HG03469 (cell line): ENCODE measurements around the gene VWA5B1.

ENCODE experiments used
- ATAC-seq: cut with Tn5 transposase; IDR thresholded peaks from one replicate; pipeline ENCODE4 v1.9.1; 2021; ENCODE audit warnings: mild to moderate bottlenecking, moderate library complexity, moderate number of reproducible peaks; ENCODE audit not compliant: unreplicated experiment

VWA5B1 gene

DNA sequence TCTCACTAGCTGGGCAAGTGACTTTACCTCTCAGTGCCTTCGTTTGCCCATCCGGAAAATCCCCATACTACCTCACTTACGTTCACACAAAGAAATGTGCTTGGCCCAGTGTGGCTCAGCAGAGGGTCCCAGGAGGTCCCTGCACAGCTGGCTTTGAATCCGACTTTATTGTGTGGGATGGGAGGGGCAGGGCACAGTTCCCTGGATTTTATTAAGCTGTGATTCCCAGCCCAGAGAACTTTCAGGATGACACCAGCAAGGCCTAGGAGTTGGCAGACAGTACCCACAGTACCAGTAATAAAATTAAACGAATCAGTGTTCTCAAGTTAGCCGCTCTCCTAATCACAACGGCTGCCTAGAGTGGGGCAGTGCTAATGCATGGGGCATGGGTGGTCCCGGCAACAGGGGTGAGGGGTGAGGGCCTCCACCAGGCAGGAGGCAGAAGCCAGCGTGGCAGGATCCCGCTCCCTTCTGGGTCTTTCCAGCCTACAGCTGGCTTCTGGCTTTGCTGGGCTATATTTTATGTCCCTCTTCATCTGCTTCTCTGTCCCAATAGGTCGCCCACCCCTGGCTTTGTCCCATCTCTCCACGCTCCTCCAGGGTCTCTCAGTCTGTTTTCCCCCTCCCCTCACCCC, 74.9 kb downstream of the VWA5B1 start:
- no peak for ATAC-seq

DNA sequence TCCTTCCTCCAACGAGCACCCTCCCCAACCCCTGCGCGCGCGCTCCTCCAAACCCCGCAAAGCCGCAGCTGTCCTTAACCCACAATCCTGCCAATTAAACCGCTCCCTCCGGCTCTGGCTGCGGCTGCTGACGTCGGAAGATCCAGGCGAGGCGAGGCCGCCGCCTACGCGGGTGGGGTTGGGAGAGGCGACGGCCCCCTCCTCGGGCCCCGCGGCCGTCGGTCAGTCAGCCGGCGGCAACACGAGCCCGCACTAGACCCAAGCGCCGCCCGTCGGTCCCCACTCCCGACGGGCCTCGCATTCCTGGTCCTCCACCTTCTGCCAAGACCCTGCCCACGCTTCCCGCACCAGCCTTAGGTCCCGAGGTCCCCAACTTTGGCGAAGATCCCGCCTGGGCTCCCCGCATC, 75.4 kb downstream of the VWA5B1 start:
- no peak for ATAC-seq

DNA sequence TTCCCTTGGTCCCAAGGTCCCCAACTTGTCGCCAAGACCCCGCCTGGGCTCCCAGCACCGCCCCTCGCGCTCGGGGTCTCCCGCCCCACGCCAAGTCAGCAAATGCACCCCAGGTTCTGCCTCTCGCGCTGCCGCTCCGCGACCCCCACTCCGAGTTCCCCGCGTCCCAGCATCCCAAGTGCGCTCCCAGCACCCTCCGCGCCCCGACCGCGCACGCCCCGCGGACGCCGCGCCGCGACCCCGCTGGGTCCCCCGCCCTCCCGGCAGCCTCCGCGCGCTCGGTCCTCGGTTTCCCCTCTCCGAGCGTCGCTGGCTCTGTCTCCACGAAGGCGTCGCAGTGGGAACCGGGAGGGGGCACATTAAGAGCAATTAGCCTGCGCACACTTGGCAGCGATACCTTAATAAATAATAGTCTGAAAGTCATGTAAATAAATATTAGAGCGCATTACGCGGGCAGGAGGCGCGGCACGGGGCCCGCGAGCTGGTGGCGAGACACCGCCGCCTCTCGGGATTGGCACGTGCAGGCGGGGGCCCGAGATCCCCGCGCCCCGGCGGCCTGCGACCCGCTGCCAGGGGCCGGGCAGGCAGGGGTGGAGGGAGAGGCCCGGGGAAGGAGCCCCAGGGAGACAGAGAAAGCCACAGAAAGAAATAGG, 75.9 kb downstream of the VWA5B1 start:
- no peak for ATAC-seq

DNA sequence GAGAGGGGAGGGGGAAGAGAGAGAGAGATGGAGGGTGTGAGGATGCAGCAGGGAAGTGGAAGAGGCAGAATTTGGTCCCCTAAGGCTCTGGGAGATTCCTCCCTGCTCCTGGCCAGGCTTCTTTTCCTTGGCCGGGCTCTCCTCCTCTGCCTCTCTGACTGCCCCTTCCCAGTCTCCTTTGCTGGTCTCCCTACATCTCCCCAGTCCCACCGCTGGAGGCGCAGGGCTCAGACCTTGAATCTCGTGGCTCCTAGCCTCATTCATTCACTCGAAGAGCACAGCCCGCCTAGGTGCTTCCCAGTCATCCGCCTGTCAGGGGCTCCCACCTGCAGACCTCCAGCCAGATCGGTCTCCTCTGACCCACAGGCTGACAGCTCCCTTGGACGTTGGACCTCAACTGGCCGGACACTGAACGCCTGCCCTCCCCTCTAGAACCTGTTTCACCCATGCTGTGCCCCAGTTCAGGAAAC, 76.5 kb downstream of the VWA5B1 start:
- ATAC-seq, result no peak

DNA sequence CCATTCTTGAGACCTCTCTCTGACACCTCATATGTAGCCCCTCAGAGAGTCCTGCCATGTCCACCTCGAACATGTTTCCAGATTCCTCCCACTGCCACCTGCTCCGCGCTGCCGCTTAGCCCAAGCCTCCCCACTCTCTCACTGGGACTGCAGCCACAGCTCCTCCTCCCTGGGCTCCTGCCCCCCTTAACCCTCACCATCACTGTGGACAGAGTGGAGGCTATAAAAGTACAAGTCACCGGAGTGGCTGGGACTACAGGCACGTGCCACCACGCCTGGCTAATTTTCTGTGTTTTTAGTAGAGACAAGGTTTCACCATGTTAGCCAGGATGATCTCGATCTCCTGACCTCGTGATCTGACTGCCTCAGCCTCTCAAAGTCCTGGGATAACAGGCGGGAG, 77.0 kb downstream of the VWA5B1 start:
- ATAC-seq, result no peak

DNA sequence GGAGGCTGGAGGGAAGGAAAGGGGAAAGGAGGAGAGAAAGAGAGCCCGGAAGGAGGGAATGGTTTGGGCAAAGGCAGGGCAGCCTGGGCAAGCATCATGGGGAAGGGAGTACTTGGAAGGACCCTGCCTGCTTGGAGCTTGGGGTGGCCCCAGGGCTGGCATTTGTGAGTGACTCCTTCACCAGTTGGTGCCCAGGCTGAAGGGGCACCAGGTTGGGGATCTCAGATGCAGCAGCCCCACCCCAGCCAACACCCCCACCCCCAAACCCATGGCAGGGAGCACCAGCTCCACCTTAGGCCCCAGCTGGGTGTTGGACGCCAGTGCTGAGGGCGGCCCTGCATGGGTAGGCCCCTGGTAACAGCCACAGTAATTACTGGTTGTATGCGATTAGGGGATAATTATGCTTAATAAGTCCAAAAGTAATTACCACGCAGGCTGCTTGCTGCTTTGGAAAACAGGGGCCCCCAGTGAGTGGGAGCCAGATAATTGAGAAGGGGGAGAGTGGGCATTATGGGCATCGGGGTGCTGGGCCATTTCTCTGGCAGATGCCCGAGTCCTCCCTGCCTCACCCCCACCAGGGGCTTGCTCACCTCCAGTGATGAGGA, 78.3 kb downstream of the VWA5B1 start:
- ATAC-seq, result no peak

DNA sequence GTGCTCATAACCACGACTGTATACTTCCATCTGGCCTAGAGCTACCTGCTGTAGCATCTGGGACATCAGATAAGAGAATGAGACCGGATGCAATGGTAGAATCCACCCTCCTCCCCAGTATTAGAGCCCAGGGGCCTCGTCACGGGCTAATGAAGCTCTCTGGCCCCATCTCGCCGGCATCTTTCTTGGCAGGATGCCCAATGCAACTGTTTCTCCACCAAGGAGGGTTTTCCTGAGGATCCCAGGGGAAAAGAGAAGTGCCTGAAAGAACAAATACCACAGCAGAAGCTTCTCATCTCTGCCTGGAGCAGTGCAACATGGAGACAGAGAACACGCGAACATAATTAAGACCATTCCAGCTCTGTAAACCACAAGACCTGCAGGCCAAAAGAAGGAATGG, 80.0 kb downstream of the VWA5B1 start:
- ATAC-seq, result no peak

DNA sequence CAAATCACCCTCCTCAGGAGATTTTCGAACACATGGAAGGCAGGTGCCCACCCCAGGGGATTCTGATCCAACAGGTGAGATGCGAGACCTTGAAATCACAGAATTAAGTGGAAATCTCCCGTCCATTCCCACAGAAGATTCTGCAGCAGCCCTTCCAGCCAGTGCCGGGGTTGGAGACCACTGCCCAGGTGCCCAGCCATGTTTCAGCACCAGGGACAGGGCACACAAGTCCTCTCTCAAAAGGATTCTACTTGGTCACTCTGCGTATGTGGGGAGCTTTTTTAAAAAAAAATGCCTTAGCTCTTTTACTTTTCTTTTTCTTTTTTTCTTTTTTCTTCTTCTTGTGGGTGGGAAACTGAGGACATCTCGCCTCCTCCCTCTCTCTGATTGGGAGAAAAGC, 80.7 kb downstream of the VWA5B1 start:
- no peak for ATAC-seq

DNA sequence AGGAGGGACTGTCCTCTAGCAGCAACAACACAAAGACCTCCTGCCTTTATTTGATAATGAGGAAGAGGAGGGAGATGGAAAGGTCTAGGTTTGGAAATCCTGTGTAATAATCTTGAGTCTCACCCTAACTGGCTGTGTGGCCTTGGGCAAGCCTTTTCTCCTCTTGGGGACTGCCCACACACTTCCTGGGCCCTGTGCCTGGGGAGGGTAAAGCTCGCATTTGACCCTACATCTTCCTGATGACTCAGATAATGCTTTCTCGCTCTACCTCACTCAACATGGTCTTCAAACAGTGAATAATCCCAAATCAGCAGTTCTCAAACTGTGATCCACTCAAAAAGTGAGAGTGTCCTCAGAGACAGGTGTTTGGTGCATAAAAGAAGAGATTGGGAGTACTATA, 81.2 kb downstream of the VWA5B1 start:
- ATAC-seq, result no peak

DNA sequence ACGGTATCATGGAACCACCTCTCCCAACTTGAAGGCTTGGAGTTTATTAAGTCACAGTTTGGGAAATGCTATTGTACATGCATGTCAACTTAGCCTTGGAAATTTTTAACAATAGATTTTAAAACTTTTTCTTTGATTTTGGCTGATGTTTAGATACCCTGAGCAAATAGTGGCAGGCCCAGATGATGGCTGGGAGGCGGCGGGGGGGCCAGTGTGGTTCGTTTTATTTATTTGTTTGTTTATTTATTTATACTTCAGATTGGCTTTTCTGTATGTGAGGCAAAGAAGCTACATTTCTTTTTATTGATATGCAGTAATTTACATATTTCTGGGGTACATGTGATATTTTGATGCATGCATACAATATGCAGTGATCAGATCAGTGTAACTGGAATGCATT, 82.0 kb downstream of the VWA5B1 start:
- no peak for ATAC-seq

DNA sequence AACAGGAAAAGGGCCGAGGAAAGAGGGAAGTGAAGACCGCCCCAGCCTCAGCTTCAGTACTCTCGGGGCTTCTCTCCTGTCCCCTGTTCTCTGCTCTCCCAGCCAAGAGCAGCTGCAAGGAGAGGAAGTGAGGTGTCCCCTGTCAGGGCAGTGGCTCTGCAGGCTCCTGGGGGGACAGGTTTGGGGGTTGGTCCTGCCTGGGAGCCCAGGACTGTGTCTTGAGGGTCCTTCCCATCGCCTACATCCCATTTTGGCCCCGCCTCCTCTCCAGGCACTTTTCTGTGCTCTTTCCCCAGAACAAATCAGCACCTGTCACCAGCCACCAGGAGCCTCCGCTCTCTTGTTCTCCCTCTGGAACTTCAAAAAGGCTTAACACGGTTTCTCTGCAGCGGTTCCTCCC, 82.6 kb downstream of the VWA5B1 start:
- no peak for ATAC-seq

DNA sequence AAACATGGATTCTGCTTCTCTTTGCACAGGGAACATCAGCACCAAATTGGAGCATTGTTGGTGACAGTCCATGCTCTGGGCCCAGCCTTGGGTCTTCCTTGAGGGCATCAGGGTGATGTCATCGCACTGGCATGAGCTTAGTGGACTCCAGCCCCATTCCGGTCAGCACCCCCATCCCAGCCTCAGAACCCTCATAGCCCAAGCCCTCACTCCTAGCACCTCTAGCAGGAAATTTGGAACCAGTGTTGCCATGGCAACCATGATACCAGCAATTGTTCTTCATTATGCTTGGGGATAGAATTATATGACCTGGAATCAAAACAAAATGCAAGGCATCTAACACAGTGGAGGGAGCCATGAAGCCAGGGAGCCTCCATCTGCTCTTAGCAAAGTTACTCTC, 83.1 kb downstream of the VWA5B1 start:
- no peak for ATAC-seq

DNA sequence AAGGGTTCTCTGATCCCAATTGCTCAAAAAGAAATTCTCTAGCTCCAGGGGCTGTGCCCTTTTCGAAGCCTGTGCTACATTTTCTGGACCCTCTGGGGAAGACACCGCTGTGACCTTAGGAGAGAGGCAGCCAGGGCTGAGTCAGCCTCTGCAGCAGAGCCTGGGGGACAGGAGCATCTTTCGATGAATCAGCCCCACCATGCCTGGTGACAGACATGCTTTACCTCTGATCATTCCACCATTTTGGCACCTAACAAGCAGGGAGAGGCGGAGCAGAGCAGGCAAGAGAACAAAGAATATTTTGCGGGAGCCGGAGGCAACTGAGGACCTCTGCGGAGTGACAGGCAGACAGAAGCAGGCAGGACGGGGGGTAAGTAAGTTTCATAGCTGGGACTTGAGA, 84.9 kb downstream of the VWA5B1 start:
- ATAC-seq, result no peak

DNA sequence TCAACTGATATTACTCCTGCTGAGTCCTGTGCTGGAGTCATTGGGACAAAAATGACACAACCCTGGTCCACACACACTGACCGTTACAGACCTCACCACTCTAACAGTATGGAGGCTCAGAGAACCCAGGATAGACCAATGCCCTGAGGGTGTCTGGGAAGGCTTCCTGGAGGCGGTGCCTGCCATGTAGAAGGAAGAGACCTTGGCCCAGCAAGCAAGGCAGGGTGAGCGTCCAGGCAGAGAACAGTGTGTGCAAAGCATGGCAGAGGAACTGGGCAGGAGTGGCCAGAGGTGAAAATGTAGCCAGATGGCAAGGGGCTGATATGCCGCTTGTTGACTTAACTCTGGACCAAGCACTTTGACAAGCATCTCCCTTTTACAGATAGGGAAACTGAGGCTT, 85.5 kb downstream of the VWA5B1 start:
- ATAC-seq, result no peak

DNA sequence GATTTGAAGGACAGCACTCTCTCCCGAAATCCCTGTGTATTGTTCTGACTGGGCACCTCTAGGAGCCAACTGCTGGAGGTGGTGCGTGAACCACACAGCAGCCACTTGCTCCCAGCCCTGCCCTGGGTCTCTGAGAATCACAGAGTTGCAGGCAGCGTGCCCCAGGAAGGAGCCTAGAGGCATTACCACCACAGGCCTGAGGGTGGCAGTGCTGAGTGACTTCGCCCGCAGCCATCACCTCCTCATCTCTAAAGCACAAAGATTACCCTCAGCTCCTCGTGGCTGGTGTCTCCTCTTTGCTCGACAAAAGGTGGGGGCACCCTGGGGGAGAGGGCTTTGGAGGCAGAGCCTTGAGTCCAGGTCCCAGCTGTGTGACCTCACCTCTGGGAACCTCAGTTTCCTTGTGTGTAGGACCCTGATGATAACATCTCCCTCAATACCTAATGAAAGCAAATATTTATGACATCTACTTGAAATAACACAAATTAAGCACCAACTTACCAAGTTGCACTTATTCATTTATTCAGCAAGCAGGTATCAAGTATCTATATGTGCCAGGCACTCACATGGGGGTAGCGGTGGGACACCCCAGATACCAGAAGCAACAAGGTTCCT, 86.3 kb downstream of the VWA5B1 start:
- ATAC-seq, result no peak

DNA sequence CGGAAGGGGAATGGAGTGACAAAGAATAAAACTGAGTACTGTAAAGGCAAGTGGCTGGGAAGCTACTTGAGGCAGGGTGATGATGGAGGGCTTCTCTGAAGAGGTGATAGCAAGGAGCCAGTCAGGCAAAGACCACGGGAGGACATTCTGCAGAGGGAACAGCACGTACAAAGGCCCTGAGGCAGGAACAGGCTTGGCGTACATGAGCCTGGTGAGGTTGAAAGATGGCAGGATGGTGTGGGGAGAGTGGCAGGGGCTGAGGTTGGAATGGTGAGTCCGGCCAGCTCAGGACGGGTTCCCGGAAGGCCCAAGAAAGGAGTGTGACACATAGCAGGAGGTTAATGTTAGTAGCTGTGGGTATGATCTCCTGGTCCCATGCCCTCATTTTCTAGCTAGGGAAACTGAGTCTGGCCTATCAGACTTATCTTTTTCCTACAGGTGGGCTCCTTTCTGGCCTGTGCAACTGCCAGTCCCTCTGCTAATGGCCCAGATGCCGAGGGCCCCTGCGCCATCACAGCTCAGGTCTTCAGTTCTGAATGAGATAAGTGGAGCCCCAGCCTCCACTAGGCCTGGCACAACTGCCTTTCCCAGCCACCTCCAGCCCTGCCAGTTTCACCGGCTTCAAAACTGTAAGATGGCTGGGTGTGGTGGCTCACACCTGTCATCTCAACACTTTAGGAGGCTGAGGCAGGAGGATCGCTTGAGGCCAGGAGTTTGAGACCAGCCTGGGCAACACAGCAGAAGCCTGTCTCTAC, 87.0 kb downstream of the VWA5B1 start:
- no peak for ATAC-seq

DNA sequence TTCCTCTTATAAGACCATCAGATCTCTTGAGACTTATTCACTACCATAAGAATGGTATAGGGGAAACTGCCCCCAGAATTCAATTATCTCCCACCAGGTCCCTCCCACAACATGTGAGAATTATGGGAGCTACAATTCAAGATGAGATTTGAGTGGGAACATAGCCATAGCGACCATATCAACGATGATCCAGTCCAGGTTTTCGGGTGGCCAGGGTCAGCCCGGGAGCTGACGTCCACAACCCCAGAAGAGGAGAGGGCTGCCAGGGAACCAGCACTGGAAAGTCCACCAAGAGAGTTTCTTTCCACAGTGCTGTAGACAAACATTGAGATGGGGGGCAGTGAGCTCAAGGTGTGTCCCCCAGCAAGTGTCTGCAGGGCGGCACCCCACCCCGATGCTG, 88.4 kb downstream of the VWA5B1 start:
- ATAC-seq, result no peak

DNA sequence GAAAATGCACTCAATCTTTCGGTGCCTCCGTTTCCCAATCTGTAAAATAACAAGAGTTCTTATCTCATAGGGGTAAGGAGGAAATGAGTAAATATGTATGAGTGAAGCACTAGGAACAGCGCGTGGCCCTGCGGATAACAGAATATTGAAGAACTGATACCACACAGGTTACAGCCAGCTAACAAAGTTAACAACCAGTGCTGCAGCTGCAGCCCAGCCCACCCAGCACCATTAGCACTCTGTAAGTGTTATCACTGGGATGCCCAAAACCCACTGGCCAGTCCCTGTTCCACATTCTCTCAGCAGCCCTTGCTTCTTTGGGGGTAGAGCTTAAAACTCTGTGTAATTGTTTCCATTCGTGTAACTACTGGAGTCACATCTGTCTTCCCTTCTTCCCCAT, 89.5 kb downstream of the VWA5B1 start:
- ATAC-seq, result no peak

DNA sequence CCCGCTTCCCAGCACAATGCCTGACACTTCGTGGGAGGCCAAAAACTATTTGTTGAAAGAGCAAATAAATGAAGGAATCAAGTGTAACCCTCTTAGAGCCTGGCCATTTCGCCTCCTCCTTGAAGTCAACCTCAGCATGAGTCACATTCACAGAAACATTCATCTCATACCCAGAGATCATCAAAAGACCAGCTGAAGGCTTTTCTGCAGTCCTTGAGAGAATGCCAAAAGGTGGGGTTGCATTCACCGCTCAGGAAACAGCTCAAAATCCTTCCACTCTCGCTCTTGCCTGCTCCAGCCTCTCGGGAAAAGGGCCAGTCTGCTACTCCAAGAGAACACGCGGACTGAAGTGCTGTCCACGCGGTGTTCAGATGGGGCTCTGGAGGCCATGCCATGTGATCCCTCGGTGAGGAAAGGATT, 90.0 kb downstream of the VWA5B1 start:
- ATAC-seq, result no peak

DNA sequence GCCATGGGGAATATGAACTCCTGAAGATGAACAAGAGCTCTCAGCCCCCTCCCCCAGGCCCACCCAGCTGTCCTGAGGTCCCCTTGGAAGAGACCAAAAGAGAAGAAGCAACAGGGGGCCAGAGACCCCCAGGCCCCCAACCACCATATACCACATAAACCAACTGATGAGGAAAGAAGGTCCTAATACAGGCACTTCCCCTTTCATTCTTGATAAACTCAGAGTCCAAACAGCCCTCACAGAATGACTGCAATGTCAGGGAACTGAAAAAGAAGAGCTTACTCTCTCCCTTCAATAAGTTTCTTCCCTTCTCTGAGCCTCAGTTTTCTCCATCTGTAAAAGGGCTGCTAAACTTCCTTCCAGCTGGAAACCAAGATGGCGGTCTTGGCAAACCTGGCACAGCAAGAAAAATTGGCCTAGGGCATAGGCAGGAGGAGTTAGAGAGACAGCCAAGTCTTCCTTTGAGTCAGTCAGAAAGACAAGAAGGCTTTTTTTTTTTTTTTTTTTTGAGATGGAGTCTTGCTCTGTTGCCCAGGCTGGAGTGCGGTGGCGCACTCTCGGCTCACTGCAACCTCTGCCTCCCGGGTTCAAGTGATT, 90.5 kb downstream of the VWA5B1 start:
- no peak for ATAC-seq

DNA sequence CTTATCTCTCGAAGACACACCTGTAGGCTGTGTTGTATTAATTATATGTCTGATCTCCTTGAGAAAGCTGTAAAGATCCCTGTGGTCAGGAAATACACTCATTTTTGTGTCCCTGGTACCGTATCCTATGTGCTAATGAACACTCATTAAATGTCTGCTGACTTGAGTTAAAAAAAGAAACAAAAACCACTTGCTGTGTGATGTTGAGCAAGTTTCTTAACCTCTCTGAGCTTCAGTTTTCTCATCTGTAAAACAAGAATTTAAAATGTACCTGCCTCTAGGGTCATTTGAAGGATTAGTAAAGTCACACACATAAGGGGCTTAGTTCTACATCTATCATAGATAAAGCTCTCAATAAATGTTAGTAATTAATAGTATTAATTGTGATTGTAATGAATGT, 91.3 kb downstream of the VWA5B1 start:
- no peak for ATAC-seq
